Endometrial microvascular endothelial cells (primary cell): ENCODE measurements around the gene BCAP31. TPM values are rescaled to one million over a fixed set of nuclear protein-coding genes. Genes with fewer than 3 reads are reported as not detected.

Experiments
- in situ Hi-C: cut with HindIII; loops from 2 replicates; pipeline ENCODE4 v1.10.0; 2017; ENCODE audit warnings: low sequenced_read_pairs, low pct_unique_long_range_greater_than_20kb; ENCODE audit errors: inconsistent ontology term
- total RNA-seq: library from RNA; depleted of rRNA; stranded (reverse); fragments of >200 nt; gene quantifications from one replicate; pipeline ENCODE4 v1.2.3, GENCODE V29; 2015; ENCODE audit errors: inconsistent ontology term

BCAP31 gene
- total RNA-seq, 1 donor from 2014 or later, result 282 TPM

GRCh38 chrX:153670748-153671588 is 53.2 kb downstream of the BCAP31 start:
- in situ Hi-C loops, result no loop called here

DNA sequence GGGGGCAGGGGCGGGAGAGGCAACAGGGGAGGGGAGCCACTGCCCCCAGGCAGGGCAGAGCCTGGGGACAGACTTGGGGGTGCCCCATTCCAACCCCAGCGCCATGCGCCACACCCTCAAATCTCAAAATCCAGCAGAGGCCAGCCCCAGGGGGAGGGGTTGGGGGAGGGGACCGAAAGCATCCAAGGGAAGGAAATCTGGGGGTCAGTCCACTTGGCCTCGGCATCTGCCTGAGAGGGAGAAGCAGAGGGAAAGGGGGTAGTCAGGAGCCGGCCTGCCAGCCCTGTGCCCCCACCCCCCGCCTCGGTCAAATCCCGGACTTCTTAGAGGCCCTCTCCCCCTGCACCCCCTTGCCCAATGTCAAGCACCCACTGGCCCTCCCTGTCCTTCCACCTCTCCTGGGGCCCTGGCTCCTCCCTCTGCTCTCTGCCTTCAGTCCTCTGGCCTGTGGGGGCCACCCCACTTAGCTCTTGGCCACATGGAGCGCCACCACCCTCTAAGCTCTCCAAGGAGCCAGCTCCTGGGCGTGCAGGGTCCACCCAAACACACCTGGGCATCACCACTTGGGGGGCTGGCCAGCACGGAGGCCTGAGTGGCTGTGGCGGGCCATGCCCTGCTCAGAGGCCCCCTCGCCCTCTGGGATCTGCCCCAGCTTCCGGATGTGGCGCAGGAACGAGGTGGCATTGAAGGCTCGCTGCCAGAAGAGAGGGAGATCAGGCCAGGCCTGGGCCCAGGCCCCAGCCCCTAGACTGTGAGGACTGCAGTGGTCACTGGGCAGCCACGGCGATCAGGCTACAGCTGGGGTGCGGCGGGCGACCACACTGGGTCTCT is 54.1 kb downstream of the BCAP31 start:
- in situ Hi-C loops, result no loop called here

DNA sequence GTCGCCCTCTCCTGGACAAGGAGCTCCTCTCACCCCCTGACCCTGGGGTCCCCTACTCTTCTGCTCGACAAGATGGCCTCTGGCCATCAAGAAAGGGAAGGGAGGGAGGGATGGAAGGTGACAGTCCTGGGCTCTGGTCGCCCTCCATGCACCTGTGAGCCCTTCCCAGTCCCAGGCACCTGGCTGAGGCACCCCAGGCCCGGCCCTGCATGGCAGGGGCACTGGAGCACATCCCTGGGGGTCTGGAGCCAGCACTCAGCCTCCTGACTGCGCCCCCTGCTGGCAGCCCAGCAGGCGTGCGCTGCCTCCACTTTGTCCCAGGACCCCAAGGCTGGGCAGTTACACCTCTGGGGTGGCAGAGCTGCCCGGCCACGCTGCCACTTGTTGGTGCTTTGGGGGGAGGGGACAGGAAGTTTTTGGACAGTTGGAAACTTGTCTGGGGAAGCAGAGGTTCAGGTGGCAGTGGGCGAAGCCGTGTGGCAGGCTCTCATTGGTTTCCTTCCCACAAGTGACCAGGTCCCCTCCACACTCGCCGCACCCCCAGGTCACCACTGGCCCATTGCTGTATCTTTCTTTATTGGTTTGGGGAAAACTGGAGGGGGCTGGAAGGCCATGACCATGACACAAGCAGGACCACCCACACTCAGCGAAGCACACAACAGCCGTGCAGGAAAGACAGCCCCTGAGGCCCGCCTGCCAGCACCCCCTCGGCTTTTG is 54.9 kb downstream of the BCAP31 start:
- in situ Hi-C loops, result no loop called here

- in situ Hi-C loops, result no loop called here
These were observed 55.6 kb downstream of the BCAP31 start for GRCh38 chrX:153668423-153669173.

DNA sequence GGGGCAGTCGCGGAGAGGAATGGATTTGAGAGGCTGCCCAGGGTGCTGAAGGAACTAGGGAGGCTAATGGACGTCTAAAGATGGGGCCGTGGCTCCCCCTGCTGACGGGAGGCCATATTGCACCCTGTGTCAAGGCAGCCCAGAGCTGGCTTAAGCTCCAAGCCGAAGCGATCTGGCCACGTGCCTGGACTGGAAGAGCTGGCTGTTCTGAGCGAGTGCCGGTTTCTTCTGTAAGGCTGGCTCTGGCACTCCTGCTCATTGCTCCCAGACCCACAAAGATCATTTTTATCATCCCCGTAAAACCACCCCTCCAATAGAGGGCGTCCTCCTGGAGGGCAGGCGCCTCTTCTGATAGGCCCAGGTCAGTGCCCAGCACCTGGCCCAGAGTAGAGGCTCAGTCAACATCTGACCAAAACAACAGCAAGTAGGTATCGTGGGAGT is 56.2 kb downstream of the BCAP31 start:
- in situ Hi-C loops, result no loop called here

- in situ Hi-C loops, result no loop called here
These were observed 56.8 kb downstream of the BCAP31 start for GRCh38 chrX:153667281-153667955.

GRCh38 chrX:153665726-153666306 is 58.4 kb downstream of the BCAP31 start:
- in situ Hi-C loops, result no loop called here

GRCh38 chrX:153662266-153662665 is 61.9 kb downstream of the BCAP31 start:
- in situ Hi-C loops, result no loop called here

GRCh38 chrX:153659268-153659667 is 64.9 kb downstream of the BCAP31 start:
- in situ Hi-C loops, result no loop called here

GRCh38 chrX:153657161-153657560 is 67.0 kb downstream of the BCAP31 start:
- in situ Hi-C loops, result no loop called here

- in situ Hi-C loops, result no loop called here
These were observed 70.6 kb downstream of the BCAP31 start for GRCh38 chrX:153653556-153653955.

GRCh38 chrX:153651540-153652079 is 72.6 kb downstream of the BCAP31 start:
- in situ Hi-C loops, result no loop called here

DNA sequence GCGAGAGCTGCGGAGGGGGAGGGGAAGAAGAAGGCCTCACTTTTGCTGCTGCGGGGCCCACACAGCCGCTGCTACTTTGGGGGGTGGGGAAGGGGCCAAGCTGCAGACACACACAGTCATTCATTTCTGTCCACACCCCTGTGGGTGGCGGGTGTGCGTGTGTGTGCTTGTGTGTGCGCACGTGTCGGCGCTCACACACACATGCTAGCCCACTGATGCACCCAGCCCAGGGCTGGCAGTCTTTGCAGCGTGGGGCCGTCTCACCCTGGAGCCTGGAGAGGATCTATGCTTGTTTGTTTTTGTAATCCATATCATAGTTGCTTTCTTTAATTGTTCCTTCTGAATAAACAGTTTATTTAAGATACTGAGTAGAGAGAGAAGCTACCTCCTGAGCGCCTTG is 73.2 kb downstream of the BCAP31 start:
- in situ Hi-C loops, result no loop called here

Other genes starting within 250 kb of the BCAP31 start
- 2.9 TPM for gene BGN, start 229.4 kb downstream of the BCAP31 start, total RNA-seq
- gene ATP2B3, start 206.7 kb downstream of the BCAP31 start, total RNA-seq, result not detected
- gene CCNQ, start 125.2 kb downstream of the BCAP31 start, total RNA-seq, result 52.3 TPM
- not detected for gene DUSP9, start 77.2 kb downstream of the BCAP31 start, total RNA-seq
- gene PNCK, start 50.6 kb downstream of the BCAP31 start, total RNA-seq, result not detected
- gene SLC6A8, start 36.5 kb downstream of the BCAP31 start, total RNA-seq, result 2.6 TPM
- 11.7 TPM for gene ABCD1, start 469 bp upstream of the BCAP31 start, total RNA-seq
- gene PLXNB3, start 39.9 kb upstream of the BCAP31 start, total RNA-seq, result 15.3 TPM
- 0.56 TPM for gene SRPK3, start 56.7 kb upstream of the BCAP31 start, total RNA-seq
- gene IDH3G, start 70.0 kb upstream of the BCAP31 start, total RNA-seq, result 77.5 TPM
- 199 TPM for gene SSR4, start 70.3 kb upstream of the BCAP31 start, total RNA-seq
- gene PDZD4, start 106.2 kb upstream of the BCAP31 start, total RNA-seq, result not detected
- gene L1CAM, start 161.8 kb upstream of the BCAP31 start, total RNA-seq, result not detected
- not detected for gene AVPR2, start 180.3 kb upstream of the BCAP31 start, total RNA-seq
- 15.4 TPM for gene ARHGAP4, start 201.9 kb upstream of the BCAP31 start, total RNA-seq
- 216 TPM for gene NAA10, start 210.7 kb upstream of the BCAP31 start, total RNA-seq
- gene RENBP, start 220.3 kb upstream of the BCAP31 start, total RNA-seq, result not detected
- gene HCFC1, start 247.4 kb upstream of the BCAP31 start, total RNA-seq, result 44.8 TPM
- gene TMEM187, start 248.4 kb upstream of the BCAP31 start, total RNA-seq, result 9.8 TPM